AG10803 (cell line): ENCODE measurements around the gene PITX1.

ENCODE experiments used
- DNase-seq: peaks from one replicate; pipeline ENCODE4 v3.0.0; 2010; ENCODE audit warnings: low read depth
- H3K4me3 ChIP-seq: 2 replicates; pipeline ENCODE4 v1.5.1; 2011; ENCODE audit warnings: mild to moderate bottlenecking, low read length, control low read depth
- CTCF ChIP-seq: conservative IDR thresholded peaks from 2 replicates; pipeline ENCODE4 v1.5.1; 2011; ENCODE audit warnings: mild to moderate bottlenecking, low read length, control low read depth, inconsistent platforms

PITX1 gene

GRCh38 chr5:135037519-135038204 lies 3.6 kb upstream of the PITX1 start:
- no peak for DNase-seq
- H3K4me3 ChIP-seq, result no peak overlapping the region
- no peak for TF ChIP-seq CTCF

GRCh38 chr5:135036405-135036804 lies 2.4 kb upstream of the PITX1 start:
- no peak for TF ChIP-seq CTCF
- H3K4me3 ChIP-seq, result no peak overlapping the region
- DNase-seq, result no peak

GRCh38 chr5:135035678-135036030 lies 1.6 kb upstream of the PITX1 start:
- no peak for DNase-seq
- H3K4me3 ChIP-seq, result no peak overlapping the region
- TF ChIP-seq CTCF, result no peak

GRCh38 chr5:135034963-135035677 lies 1.1 kb upstream of the PITX1 start:
- TF ChIP-seq CTCF, result no peak
- DNase-seq, result no peak
- H3K4me3 ChIP-seq, result no peak overlapping the region

GRCh38 chr5:135034236-135034962 lies 371 bp upstream of the PITX1 start:
- H3K4me3 ChIP-seq, result peak overlapping the region; percentile 31
- no peak for TF ChIP-seq CTCF
- peak; percentile 12 for DNase-seq

- TF ChIP-seq CTCF, result no peak
- peak; percentile 46 for DNase-seq
Observed at GRCh38 chr5:135032999-135033861, 798 bp downstream of the PITX1 start.

More at GRCh38 chr5:135032999-135033861, 798 bp downstream of the PITX1 start:
- peak overlapping the region; percentile 65 for H3K4me3 ChIP-seq
